Coronary artery (tissue), 2 donors: ENCODE results near the gene CALCB.

Source experiments
- DNase-seq: peaks from one replicate; pipeline ENCODE4 v3.0.0-alpha.2; 2017; ENCODE audit warnings: low spot score
- H3K27ac ChIP-seq, 2 donors: fragments of 200-600 bp; sonication (generic); one replicate each; pipeline ENCODE4 v1.5.1; 2016 to 2019
- H3K4me3 ChIP-seq: fragments of 200-600 bp; sonication (generic); 2 replicates; pipeline ENCODE4 v1.5.1; 2016; ENCODE audit warnings: mild to moderate bottlenecking, moderate library complexity
- CTCF ChIP-seq: fragments of 200-600 bp; sonication (generic); IDR thresholded peaks from one replicate; pipeline ENCODE4 v1.5.1; 2019; ENCODE audit warnings: antibody characterized with exemption

CALCB gene

GRCh38 chr11:15111215-15111614 lies 37.8 kb downstream of the CALCB start:
- TF ChIP-seq CTCF: no peak
- H3K4me3 ChIP-seq: no peak overlapping the region
- no peak for DNase-seq
- no peak overlapping the region for H3K27ac ChIP-seq

- DNase-seq: no peak
- no peak overlapping the region for H3K4me3 ChIP-seq
- H3K27ac ChIP-seq: no peak overlapping the region
- no peak for TF ChIP-seq CTCF
Measured at GRCh38 chr11:15112131-15112541, 38.7 kb downstream of the CALCB start.

DNA sequence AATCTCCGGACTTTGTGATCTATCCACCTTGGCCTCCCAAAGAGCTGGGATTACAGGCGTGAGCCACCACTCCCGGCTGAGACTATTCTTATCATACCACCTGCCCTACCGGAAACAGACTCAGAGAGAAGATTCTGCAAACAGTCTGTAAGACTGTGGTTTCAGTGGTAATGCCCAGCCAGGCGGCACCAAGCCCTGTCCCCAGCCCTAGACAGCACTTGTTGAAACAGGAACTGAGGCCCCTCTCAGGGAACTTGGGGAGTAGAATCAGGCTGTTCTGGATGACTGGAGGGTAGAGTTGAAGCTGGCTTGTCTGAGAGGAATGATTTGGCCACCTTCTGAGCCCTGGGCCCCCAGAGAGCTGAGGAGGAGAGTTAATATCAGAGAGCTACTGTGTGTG lies 40.0 kb downstream of the CALCB start:
- no peak for DNase-seq
- Histone ChIP-seq H3K27ac (no peak overlapping the region), H3K4me3 (no peak overlapping the region)
- TF ChIP-seq CTCF: no peak

DNA sequence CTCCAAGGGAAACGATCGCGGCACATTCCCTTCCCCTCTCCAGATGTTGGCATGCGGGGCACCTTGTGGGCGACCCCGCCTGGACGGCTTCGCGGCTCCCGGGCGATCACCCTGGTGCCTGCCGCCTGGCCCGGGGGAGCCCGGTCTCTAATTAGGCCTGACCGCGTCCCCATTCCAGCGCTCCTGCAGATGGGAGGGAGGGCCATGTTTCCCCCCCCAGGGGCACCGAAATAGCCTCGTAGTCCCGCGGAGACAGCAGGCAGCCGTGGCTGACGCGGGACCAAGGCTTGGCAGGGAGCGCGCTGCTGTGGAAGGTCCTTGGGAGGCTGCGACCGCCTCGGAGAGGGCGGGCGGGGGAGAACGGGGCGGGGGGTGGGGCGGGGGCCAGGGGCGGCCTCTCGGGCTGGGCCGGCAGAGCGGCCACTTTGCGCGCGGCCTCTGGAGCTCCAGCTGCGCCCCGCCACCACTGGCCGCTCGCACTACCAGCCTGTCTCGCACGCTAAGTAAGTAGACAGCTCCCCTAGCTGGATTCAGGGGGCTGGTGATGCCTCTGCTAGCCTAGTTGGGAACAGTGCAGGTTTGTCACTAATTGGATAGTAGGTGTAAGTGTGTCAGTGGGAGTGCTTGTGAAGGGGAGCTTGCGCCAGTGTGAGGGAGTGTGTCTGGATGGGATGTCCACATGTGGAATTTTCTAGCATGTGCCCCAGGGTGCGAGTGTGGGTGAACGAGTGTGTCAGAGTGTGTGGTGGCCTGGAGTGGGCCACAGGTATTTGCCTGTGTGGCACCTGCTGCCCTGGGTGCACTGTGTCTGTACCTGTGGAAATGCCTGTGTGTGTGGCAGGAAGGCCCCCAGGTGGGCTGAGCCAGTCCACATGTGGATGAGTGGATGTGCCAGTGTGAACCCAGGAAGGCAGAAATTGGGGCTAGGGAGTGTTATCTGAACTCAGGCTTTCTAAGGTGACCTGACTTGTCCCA lies 41.4 kb downstream of the CALCB start, which contains the start of gene INSC:
Gene INSC (plus strand): TSS at position 423 of the 975 bp plus-strand sequence. CDS start 34,252 bp downstream, outside the sequence.
- no peak for TF ChIP-seq CTCF
- peak within 1 kb of the TSS in 1 of 2 donors; percentile 29 for H3K27ac ChIP-seq
- H3K4me3 ChIP-seq: peak within 1 kb of the TSS; percentile 72
- no peak for DNase-seq

DNA sequence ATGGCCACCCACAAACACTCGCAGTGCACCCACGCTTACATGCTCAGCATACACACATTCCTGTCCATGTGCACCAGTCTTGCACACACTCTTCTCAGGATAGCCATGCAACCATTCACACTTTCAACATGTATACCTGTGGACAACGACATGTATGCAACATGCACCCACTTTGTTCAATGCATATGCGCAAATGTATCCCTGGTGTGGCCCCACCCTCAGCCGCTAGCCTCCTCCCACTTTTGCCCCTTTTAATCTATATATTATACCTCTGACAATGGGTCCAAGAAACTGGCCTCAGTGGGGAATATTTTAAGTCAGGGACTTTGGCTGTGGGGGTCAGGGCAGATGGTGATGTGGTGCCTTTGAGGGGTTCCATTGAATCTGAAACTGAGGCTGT lies 42.3 kb downstream of the CALCB start:
- no peak for DNase-seq
- H3K4me3 ChIP-seq: no peak overlapping the region
- no peak overlapping the region for H3K27ac ChIP-seq
- no peak for TF ChIP-seq CTCF

DNA sequence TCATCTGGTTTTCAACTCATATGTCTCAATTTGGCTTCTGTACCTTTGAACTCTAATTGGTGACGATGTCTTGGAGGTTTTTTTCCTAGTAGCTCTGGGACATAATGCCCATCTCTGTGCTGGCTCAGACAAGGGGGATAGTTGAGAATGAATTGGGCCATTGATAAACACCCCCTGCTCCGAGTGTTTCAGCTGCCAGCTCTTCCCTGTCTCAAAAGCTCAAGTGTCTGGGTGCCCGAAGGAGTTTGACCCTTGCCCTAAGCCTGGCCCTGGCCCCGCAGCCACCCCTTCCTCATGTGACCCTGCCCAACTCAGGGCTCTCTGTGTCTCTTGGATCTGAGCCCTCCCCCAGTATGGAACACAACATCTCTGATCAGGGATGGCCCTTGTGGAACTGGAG lies 44.4 kb downstream of the CALCB start:
- Histone ChIP-seq H3K27ac (no peak overlapping the region), H3K4me3 (no peak overlapping the region)
- TF ChIP-seq CTCF: no peak
- no peak for DNase-seq

DNA sequence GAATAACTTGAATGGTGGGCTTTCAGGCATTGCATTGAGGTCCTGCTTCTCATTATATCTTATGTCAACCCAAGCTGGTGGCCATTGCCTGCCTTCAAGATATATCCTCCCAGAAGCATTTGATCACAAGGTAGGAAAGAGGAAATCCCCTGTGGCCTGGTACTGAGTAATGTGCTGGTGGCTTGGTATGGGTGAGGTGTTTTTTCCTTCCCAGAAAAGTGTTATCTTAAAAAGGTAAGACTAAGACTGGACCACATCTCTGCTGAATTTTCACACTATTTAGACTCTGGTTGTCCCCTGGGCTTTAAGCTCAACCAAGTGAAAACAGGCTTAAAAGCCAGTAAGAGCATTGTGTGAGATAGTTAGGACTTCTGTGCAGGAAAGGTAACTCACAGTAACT lies 45.0 kb downstream of the CALCB start:
- no peak overlapping the region for H3K27ac ChIP-seq
- H3K4me3 ChIP-seq: no peak overlapping the region
- DNase-seq: no peak

More for the DNA sequence above, 45.0 kb downstream of the CALCB start:
- TF ChIP-seq CTCF: no peak
